Stimulated activated CD4-positive, alpha-beta T cell treated with anti-CD3 and anti-CD28 coated beads, Interleukin-4, amount 100 ng/mL, for 1 hour (primary cell): ENCODE measurements around the gene ACBD6.
A peak's percentile ranks its signal among the peaks of the same experiment; 100 is the strongest.

ENCODE experiments used
- DNase-seq: peaks from one replicate; pipeline ENCODE4 v3.0.0-alpha.2; 2020

ACBD6 gene

DNA sequence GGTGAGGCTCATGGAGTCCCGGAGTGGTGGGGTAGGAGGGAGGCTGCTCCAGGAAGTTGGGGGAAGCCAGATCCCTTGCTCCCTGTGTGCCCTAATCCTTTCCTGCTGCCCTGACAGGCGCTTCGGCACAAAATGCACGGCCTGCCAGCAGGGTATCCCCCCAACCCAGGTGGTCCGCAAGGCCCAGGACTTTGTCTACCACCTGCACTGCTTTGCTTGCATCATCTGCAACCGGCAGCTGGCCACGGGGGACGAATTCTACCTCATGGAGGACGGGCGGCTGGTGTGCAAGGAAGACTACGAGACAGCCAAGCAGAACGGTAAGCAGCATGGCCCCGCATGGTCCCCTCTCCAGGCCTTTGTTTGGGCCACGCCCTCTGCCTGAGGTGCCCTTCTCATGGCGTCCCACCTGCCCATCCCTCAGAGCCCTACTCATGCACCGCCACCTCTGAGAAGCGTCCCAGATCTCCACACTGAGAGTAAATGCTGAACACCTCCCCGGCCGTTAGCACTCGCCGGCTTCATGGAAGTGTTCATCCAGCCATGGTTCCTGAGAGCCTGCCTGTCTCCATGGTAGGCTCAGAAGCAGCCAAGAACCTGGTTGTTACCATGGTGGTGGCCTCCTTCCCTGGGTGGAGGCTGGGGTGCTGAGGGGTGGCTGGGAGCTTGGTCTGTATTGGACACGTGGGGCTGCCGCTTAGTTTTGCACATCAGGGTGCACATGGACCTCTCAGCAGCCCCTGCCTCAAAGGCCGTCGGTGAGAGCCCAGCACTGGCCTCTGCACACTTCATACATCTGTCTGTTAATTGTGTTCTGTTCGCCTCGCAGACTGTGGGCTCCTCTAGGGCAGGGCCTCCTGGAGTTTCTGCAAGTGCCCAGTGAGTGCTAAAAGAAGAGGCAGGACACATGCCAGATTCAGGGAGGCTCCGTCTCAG lies 235.8 kb downstream of the ACBD6 start:
- no peak for DNase-seq

DNA sequence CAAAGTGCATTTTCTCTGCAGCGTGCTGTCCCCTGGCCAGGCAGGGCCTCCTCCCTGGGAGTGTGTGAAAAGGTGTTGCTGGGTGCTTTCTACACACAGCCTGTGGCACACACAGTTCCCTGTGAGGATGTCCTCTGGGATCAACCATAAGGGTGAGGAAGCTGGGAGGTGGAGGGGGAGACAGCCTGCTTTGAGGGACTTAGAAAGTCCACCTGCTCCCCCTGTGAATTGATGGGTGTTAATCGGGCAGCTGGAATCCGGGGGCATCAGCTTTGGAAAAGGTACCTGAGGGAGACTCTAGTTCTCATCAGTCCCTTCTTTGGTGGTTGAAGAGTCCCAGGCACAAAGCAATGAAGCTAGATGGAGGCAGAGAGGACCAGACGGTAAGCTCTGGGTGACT lies 236.5 kb downstream of the ACBD6 start:
- DNase-seq: no peak

DNA sequence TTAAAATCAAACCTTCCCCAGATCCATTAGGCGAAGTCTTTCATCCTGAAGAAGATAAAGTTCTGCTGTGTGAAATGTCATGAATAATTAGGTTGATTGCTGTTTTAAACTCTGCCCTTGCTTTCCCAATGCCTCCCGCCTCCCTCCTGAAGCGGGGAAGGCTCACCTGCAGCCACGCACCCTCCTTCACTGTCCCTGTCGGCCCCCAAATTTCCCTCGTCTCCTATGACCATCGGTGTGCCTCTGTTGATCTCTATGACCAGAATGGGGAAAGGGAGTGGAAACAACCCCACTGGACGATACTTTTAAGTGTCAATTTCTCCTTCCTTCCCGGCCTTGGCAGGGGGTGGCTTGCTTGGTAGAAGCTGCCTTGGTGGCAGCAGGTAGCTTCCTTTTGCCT lies 237.2 kb downstream of the ACBD6 start:
- no peak for DNase-seq

DNA sequence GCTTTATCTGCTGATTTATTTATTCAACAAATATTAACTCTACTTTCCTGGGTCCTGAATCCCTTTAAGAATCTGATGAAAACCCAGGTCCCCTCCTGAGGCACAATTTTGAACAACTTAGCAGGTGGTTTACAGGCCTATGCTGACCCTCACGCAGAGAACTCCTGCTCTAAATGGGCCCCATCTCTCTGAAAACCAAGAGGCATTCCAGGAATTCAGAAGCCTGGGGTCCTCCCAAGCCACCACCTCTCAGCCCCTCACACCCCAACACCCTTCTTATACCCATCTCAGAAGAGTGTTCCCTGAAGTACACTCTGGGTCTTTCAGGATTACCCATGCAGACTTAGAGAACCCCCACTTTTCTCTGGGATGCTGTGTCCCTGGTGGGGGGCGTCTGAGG lies 237.8 kb downstream of the ACBD6 start:
- DNase-seq: no peak

DNA sequence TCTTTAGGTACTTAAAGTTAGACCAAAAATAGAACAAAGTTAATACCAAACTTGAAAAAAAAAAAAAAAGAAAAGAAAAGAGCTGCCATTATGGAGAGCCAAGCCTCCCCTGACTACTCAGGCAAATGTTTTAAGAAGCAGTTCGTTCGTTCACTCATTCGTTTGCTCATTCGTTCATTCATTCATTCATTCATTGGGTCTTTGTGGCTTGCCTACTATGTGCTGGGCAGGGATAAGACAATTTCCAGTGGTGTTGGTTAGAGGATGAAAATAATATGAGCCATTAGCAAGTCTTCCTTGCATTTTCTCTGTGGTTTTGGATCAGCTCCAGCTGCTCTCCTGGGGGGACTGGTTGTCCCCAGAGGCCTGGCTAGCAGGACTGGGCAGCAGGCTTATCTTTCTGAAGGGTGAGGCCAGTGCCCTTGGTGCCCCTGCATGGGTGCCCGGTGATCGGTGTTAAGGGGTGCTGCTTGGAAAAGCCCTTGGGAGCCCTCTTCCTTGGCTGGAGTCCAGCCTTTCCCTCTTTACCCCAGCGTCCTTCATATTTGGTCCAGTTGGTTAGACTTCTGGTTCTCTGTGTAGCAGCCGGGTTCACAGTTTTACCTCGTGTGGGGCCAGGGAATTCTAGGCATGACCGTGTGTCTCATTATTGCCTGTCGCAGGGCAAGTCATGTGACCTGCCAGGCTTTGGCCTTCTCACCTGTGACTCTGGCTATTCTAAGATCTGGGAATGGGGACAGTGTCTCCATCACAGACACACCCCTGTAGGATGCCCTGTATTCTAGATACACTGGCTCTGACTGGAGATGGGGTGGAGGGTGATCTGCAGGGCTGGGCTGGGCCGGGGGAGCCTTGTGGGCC lies 239.5 kb downstream of the ACBD6 start:
- no peak for DNase-seq

DNA sequence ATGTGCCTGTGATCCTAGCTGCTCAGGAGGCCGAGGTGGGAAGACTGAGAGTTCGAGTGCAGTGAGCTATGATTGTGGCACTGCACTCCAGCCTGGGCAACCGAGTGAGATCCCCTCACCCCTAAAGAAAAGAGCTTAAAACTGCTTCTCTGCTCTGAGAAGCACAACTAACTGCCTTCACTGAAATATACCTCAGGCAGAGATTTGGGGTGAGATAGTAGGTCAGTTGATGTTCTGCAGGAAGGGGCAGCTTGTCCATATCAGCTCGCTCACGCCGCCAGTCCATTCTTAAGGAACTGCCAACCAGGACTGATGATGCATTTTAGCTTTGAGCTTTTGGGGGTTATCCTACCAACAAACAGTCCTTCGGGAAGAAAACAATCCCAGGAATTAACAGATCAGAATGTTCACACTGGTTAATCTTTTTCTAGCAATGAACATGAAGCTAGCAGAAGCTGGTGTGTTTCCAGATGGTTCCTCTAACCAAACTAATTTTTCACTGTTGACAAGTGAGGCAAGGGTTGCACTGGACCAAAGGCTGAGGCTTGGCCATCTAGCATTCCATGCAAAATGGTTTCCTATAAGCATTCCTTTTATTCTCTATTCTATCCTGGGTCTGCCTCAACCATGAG lies 240.7 kb downstream of the ACBD6 start:
- DNase-seq: no peak

DNA sequence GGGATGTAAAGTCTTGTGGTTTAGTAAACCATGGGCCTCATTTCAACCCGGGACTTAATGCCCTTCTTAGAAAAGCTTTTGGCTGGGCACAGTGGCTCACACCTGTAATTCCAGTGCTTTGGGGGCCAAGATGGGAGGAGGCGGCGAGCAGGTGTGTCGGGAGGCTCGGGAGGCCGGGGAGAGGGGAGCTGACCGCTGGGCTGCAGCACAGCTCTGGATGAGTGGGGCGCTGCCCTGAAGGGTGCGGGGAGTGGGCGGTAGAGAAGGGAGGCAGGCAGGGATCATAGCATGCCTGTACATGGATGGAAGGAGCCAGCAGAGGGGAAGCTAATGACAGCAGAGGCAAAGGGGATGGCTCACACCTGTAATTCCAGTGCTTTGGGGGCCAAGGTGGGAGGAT lies 241.3 kb downstream of the ACBD6 start:
- DNase-seq: no peak

DNA sequence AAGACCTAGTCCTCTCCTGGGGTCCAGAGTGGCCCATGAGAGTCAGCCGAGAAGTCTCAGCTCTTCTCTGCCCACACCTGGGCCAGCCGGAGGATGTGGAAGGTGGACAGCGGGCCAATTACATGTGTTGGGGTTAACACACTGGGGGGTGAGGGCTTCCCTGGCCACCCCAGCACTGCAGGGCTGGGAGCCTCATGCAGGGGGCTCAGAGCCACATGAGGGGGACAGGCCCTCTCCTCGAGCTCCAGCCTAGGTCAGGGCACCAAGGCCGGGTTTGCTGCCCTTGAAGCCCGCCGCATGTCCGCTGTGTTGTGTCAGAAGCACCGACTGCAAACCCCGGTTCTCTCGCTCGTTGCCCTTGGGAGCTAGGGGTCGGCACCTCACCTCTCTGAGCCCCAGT lies 241.8 kb downstream of the ACBD6 start:
- no peak for DNase-seq

DNA sequence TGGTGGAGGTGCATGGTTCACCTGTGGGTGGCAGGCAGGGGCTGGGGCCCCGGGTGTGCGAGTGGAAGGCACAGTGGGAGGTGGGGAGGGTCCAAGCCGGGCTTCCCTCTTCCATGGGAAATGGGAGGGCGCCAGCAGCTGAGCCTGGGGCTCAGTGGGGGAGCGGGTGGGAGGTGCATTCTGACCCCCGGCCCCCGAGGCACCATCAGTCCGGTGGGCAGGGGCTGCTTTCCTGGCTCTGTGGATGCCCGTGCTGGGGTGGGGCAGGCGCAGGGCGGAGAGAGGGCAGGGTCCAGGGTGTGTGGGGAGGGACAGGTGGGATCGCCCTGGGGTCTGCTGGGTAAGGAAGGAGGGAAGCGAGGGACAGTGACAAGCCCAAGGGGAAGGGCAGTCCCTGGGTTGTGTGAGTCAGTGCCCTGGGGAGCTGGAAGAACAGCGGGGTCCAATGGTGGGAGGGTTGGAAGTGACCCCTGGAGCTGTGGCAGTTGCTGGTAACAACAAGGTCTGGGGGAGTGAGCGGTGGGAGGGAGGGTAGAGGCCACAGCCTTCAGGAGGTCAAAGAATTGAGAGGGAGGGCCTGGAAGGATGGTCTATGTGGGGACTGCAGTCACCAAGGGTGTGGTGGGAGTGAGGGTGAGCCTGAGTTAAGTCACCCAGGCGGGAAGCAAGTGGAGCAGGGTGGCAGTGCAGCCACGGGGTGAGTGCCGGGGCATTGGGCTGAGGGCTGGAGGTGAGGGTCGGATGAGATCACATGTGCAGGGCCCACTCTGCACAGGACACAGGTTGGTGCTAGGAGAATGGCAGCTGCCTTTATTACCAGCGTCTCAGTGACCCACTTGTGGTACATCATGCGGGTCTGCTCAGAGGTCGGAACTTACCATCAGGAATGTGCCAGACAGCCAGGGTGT lies 242.7 kb downstream of the ACBD6 start:
- no peak for DNase-seq

DNA sequence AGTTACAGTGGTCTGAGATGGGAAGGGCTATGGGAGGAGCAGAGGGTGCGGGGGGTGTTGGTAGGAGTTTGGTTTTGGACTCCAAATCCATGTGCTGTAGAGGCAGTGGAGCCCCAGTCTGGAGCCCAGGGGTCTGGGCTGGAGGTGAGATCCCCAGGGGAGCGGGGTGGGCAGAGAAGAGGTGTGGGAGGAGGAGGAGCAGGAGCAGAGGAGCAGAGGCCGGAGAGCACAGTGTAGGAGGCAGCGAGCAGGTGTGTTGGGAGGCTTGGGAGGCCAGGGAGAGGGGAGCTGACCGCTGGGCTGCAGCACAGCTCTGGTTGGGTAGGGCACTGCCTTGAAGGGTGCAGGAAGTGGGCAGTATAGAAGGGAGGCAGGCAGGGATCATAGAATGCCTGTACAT lies 243.4 kb downstream of the ACBD6 start:
- DNase-seq: no peak

DNA sequence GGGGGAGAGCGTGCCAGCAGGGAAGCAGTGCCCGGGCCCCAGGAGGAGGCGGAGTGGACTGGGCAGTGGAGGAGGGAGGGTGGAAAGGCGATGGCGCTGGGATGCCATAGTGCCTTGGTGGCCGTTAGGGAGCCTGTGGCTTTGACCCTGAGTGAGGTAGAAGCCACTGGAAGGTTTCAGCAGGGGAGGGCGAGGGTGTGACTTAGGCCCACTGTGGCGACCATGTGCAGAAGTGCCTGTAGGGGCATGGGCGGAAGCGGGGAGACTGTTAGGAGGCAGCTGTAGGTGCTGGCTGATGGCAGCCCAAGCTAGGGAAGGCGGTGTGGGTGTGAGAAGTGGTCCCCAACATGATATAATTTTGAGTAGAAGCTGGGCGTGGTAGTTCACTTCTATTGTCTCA lies 244.1 kb downstream of the ACBD6 start:
- no peak for DNase-seq

DNA sequence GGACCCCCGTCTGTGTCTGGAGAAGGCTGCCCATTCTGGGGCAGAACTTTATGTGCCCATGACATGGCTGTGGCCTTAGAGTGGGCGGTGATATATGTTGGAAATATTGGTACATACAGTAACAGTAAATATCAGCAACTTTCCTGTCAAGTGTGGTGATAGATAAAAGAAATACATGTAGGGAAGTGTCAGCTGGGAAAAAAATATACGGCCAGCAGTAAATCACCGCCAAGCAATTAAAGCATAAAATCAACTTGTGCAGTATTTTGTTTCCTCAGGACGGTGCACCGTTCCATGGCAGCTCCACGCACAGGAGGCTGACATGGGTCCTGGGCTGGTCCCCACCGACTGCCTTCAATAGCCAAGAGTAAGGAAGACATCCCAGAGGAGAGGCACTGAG lies 244.9 kb downstream of the ACBD6 start:
- DNase-seq: no peak

DNA sequence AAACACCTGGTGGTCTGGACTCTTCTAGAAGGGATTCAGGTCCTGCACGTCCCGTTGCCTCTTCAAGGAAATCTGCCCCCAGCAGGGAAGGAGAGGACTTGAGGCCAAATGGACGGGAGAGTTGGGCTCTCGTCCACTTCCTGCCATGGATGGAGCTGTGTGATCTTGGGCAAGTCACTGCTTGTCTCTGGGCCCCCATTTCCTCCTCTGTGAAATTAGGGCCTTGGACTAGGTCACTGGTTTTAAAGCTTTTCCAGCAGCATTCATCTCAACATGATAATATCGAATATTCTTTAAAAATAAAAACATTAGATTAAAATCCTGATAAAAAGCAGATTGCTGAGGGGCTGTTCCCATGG lies 245.4 kb downstream of the ACBD6 start:
- DNase-seq: no peak

DNA sequence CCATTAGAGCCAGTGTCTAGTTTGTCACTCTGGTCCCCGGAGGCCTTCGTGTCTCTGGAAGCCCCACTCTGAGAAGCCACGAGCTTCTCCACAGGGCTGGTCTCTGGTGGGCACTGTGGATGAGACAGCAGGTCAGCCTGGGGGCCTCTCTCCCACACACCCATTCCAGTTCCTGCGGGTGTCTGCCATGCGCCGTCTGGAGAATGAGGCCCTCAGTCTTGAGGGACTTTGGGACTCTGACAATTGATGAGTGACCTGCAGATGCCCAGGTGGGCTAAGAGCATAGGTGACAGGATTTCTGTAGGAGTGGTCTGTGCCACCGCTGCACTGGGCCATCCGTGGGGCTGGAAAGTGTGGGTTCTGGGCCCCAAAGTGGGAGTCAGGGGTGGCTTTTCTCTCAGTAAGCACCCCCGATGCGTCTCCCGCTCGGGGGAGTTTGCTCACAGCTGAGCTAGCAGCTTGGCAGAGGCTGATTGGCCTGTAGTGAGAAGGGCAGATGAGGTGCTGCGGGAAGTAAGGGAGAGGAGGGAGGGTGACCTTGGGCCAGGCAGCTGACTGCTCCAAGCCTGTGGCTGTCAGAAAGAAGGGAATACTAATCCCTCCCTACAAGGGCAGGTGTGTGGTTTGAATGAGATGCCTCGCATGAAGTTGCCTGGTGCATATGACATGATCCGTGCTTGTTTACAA lies 245.9 kb downstream of the ACBD6 start:
- no peak for DNase-seq

DNA sequence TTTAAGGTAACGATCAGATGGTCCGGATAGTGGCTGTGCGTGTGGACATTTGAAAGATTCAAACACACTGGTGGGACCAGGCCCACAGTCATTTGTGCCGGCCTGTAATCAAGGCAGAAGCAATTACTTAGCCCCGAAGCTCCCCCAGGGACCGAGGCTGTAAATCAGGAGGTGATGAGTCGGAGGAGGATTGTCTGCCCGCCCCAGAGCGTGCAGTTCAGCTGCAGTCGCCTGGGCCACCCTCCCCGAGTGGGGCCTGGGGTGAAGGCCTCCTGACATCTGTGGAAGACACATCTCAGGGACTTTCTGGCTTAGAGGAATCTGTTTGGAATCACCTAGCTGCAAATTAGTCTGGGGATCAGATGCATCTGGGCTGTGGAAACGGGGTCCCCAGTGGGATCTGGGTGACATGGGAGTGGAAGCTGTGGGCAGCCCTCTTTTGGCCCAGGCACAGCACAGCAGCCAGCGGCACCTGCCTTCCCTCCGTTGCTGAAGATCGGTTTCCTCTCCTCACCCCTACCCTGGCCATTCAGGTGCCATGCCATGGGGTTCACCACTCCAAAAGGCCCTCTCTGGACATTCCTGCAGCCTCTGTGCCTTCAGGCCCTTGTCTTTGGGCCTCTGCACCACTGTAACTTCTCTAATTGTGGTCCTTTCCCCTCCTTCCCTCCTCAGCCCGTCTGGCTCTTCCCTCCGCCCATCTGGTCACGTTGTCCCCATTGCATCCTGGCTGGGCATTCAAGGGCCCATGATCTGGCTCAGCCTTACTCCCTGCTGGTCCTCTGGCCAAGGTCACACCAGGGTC lies 246.6 kb downstream of the ACBD6 start:
- DNase-seq: no peak

DNA sequence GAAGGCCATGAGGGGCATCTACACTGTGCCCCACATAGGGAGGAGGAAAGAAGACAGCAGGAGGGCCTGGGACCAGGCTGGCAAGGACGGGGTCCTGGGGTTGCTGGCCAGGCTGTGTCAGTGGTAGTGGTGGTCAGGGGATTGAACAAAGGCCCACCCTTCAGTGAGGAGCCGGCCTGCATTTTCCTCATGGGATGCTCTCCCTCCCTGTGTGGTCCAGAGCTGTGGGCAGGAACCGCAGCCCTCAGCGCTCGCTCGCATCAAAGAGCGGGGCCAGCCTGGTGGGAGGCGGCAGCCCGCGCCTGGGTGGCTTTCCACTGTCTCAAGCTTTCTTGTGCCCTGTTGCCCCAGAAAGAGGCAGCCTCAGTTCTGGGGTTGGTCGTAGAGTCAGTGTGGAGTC lies 247.5 kb downstream of the ACBD6 start:
- no peak for DNase-seq

DNA sequence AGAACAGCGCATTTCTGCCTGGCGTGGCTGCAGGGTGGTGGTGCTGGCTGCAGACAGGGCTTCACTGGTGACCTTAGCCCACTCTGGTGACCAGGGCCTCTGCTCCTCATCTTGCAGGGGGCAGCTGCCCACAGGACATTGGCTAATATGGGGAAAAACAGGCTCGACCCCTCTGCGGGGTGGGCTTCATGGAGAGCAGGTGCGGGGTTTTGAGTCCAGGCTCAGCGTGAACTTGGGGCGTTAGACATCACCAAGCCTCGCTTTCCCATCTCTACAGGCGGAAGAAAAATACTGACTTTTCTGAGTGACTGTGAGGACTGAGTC lies 247.9 kb downstream of the ACBD6 start:
- no peak for DNase-seq

DNA sequence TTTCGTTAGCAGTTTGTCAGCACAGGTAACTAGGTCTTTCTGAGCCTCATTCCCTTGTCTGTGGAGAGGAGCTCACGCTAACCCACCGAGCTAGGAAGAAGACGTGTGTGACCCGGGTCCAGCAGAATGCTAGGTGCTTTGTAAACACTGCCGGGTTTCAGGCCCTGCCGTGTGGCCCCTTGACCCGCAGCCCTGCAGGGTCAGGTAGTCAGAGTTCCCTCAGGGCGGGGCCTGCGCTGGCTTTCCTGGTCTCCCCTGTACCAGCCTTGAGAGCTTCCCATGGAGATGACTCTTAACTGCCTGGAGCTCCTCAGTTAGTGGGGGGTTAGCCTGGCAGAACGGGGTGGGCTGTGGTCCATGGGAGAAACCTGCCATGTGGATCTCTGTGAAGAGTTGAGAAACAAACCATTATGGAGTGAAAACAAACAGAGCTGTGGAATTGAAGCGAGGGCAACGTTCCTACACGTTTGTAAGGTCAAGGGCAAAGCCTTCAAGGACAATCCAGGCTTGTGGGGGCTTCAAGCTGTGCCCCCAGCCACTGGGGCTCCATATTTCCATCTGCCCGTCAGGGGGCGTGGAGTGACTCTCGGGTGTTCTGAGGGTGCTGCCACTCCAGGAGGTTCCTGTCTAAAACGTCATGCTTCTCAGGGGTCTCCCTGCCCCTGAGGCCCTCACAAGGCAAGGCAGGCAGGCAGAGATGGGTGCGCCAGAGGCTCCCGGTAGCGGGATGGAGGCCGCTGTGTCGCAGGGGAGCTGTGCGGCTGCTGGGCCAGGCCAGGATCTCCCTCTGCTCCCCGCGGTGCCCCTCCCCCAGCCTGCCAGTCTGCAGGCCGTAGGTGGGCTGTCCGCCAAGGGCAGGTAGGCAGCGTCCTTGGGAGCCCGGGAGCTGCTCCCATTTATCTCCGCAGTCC lies 248.5 kb downstream of the ACBD6 start:
- no peak for DNase-seq

DNA sequence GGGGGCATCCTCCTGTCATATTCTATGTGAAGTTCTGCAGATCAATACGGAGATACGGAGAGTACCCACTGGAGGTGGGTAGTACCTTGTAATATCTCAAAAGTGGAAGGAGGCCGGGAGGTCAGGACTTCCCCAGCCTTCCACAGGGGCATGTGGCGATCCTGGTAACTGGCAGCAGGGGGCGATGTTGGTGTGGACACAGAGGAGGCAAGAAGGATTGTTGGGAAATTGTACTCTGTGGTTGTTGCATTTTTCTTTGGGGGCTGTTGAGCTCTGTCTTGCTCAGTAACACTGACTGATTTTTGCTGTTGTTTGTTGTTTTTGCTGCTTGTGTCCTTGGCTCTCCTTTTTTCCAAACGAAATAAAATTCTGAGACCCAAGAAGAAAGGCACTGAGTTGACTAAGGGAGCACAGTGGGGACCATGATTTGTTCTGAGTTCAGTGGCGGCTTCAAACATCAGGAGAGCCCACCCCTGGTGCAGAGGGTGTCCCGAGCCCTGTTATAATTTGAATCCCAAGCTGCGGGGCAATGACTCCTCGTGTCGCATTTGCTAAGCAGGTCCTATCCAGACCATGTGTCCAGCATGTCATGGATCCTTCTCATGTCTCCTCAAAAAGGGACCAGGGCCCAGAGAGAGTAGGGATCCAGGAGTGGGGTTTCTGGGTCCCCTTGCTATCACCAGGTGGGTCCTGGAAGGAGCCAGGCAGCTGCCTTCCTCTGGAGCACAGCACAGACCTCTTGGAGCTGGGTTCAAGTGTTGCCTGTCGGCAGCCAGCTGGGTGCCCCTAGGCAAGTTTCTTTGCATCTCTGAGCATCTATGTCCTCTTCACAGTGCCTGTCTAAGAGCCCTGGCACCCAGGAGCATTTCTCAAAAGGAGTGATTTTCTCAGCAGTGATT lies 249.5 kb downstream of the ACBD6 start:
- peak; percentile 70 for DNase-seq
